ENCODE results near the gene CCDC138. TPM values are rescaled to one million over a fixed set of nuclear protein-coding genes. Genes with fewer than 3 reads are reported as not detected.

The CCDC138 gene
- total and polyA plus RNA-seq, 2 of the 13 experiments (the other 11 are each of a cell fraction or from before 2014, with no cell fraction given) = 5.6 to 32.5 TPM

GRCh38 chr2:108786354-108787215 lies at the start of gene CCDC138 (continued):
- no peak for TF ChIP-seq SMAD9 (CRISPR knock-in tag; IDR thresholded peaks at IDR 0.05)
- peak; percentile 86 for TF ChIP-seq ZNF800 (CRISPR knock-in tag; IDR thresholded peaks at IDR 0.05)
- TF ChIP-seq RBAK (CRISPR knock-in tag; IDR thresholded peaks at IDR 0.05) = peak; percentile 11; the same call in 1 of the 2 replicates
- TF ChIP-seq NCOA1 (CRISPR knock-in tag; IDR thresholded peaks at IDR 0.05) = no peak
- peak; percentile 83; the same call in 1 of the 2 replicates for TF ChIP-seq ZNF317 (CRISPR knock-in tag; IDR thresholded peaks at IDR 0.05)
- TF ChIP-seq ZFP36L1 (CRISPR knock-in tag; IDR thresholded peaks at IDR 0.05) = no peak
- no peak for TF ChIP-seq PAX8 (CRISPR knock-in tag; IDR thresholded peaks at IDR 0.05; ENCODE audit: borderline replicate concordance)
- peak; percentile 81; the same call in 1 of the 2 replicates for TF ChIP-seq NKX3-1 (CRISPR knock-in tag; IDR thresholded peaks at IDR 0.05)
- TF ChIP-seq GATA4 (IDR thresholded peaks at IDR 0.05; ENCODE audit: borderline replicate concordance, low read depth) = no peak
- TF ChIP-seq ZNF691 (CRISPR knock-in tag; IDR thresholded peaks at IDR 0.05; ENCODE audit: borderline replicate concordance, low read depth) = no peak
- no peak; the same call in none of the 2 replicates for TF ChIP-seq ZNF33B (CRISPR knock-in tag; IDR thresholded peaks at IDR 0.05)
- TF ChIP-seq NFRKB (IDR thresholded peaks at IDR 0.05) = no peak
- peak; percentile 77; the same call in 1 of the 2 replicates for TF ChIP-seq ARHGAP35 (CRISPR knock-in tag; IDR thresholded peaks at IDR 0.05; ENCODE audit: borderline replicate concordance)
- no peak; the same call in 1 of the 2 replicates for TF ChIP-seq TEF (CRISPR knock-in tag; IDR thresholded peaks at IDR 0.05)
- TF ChIP-seq ZBTB7A (CRISPR knock-in tag; IDR thresholded peaks at IDR 0.05) = peak; percentile 27; the same call in 1 of the 2 replicates
- TF ChIP-seq ZNF639 (CRISPR knock-in tag; conservative IDR thresholded peaks at IDR 0.05) = peak; percentile 66
- TF ChIP-seq TOPORS (CRISPR knock-in tag; IDR thresholded peaks at IDR 0.05) = peak; percentile 81; the same call in 1 of the 2 replicates
- peak; percentile 88 to 93 for TF ChIP-seq HMGXB4 (CRISPR knock-in tag; IDR thresholded peaks at IDR 0.05; ENCODE audit: borderline replicate concordance in 1 of 2, low read depth in 1 of 2)
- TF ChIP-seq PRMT3 (CRISPR knock-in tag; IDR thresholded peaks at IDR 0.05; ENCODE audit: borderline replicate concordance, low read depth) = no peak; the same call in 1 of the 2 replicates
- TF ChIP-seq POLR2AphosphoS2 (IDR thresholded peaks at IDR 0.05; ENCODE audit: low read depth, low read length) = peak; percentile 95; the same call in 1 of the 2 replicates
- TF ChIP-seq ZNF878 (CRISPR knock-in tag; IDR thresholded peaks at IDR 0.05) = peak; percentile 39; the same call in 1 of the 2 replicates
- TF ChIP-seq ATF3 (CRISPR knock-in tag; IDR thresholded peaks at IDR 0.05) = peak; percentile 56; the same call in 1 of the 2 replicates

Measured in HepG2 (cell line).